ENCODE results near the gene TAS2R16.

TAS2R16 gene

GRCh38 chr7:122995600-122995999 is at the start of gene TAS2R16:
Gene TAS2R16, minus strand, starts transcription at chr7:122995700. Its CDS starts 66 bp downstream, at chr7:122995634.
- no peak within 1 kb of the TSS for H3K4me3 ChIP-seq (ENCODE audit: low read depth, low read length)
- no peak for DNase-seq (ENCODE audit: low read depth)

GRCh38 chr7:123043642-123044041 is 48.1 kb upstream of the TAS2R16 start:
- no peak for DNase-seq (ENCODE audit: low read depth)
- no peak overlapping the region for H3K4me3 ChIP-seq (ENCODE audit: low read depth, low read length)

GRCh38 chr7:123041101-123041500 is 45.6 kb upstream of the TAS2R16 start:
- no peak for DNase-seq (ENCODE audit: low read depth)
- no peak overlapping the region for H3K4me3 ChIP-seq (ENCODE audit: low read depth, low read length)

- DNase-seq (ENCODE audit: low read depth) = no peak
- H3K4me3 ChIP-seq (ENCODE audit: low read depth, low read length) = no peak overlapping the region
These were observed 43.8 kb upstream of the TAS2R16 start for GRCh38 chr7:123039269-123039668.

- no peak for DNase-seq (ENCODE audit: low read depth)
- no peak overlapping the region for H3K4me3 ChIP-seq (ENCODE audit: low read depth, low read length)
These were observed 38.6 kb upstream of the TAS2R16 start for GRCh38 chr7:123034106-123034505.

- no peak overlapping the region for H3K4me3 ChIP-seq (ENCODE audit: low read depth, low read length)
- DNase-seq (ENCODE audit: low read depth) = no peak
These were observed 35.1 kb upstream of the TAS2R16 start for GRCh38 chr7:123030631-123031030.

- no peak overlapping the region for H3K4me3 ChIP-seq (ENCODE audit: low read depth, low read length)
- DNase-seq (ENCODE audit: low read depth) = no peak
These were observed 32.8 kb upstream of the TAS2R16 start for GRCh38 chr7:123028339-123028738.

GRCh38 chr7:123026251-123026650 is 30.8 kb upstream of the TAS2R16 start:
- DNase-seq (ENCODE audit: low read depth) = no peak
- H3K4me3 ChIP-seq (ENCODE audit: low read depth, low read length) = no peak overlapping the region

- DNase-seq (ENCODE audit: low read depth) = no peak
These were observed 29.7 kb upstream of the TAS2R16 start for GRCh38 chr7:123024989-123025758.

GRCh38 chr7:123023126-123023525 is 27.6 kb upstream of the TAS2R16 start:
- H3K4me3 ChIP-seq (ENCODE audit: low read depth, low read length) = no peak overlapping the region
- DNase-seq (ENCODE audit: low read depth) = no peak

More at GRCh38 chr7:123024989-123025758, 29.7 kb upstream of the TAS2R16 start:
- H3K4me3 ChIP-seq (ENCODE audit: low read depth, low read length) = no peak overlapping the region

GRCh38 chr7:123022576-123022975 is 27.1 kb upstream of the TAS2R16 start:
- no peak for DNase-seq (ENCODE audit: low read depth)
- H3K4me3 ChIP-seq (ENCODE audit: low read depth, low read length) = no peak overlapping the region

GRCh38 chr7:123012435-123012834 is 16.9 kb upstream of the TAS2R16 start:
- no peak for DNase-seq (ENCODE audit: low read depth)
- no peak overlapping the region for H3K4me3 ChIP-seq (ENCODE audit: low read depth, low read length)

- DNase-seq (ENCODE audit: low read depth) = no peak
- no peak overlapping the region for H3K4me3 ChIP-seq (ENCODE audit: low read depth, low read length)
These were observed 16.4 kb upstream of the TAS2R16 start for GRCh38 chr7:123011766-123012369.

- no peak overlapping the region for H3K4me3 ChIP-seq (ENCODE audit: low read depth, low read length)
- DNase-seq (ENCODE audit: low read depth) = no peak
These were observed 9.4 kb upstream of the TAS2R16 start for GRCh38 chr7:123004931-123005330.

GRCh38 chr7:123003539-123004126 is 8.1 kb upstream of the TAS2R16 start:
- H3K4me3 ChIP-seq (ENCODE audit: low read depth, low read length) = no peak overlapping the region
- no peak for DNase-seq (ENCODE audit: low read depth)

GRCh38 chr7:122989577-122989976 is 5.9 kb downstream of the TAS2R16 start:
- no peak for DNase-seq (ENCODE audit: low read depth)
- no peak overlapping the region for H3K4me3 ChIP-seq (ENCODE audit: low read depth, low read length)

- no peak for DNase-seq (ENCODE audit: low read depth)
These were observed 6.5 kb downstream of the TAS2R16 start for GRCh38 chr7:122989041-122989440.

GRCh38 chr7:122988333-122988732 is 7.2 kb downstream of the TAS2R16 start:
- no peak for DNase-seq (ENCODE audit: low read depth)
- H3K4me3 ChIP-seq (ENCODE audit: low read depth, low read length) = no peak overlapping the region

More at GRCh38 chr7:122989041-122989440, 6.5 kb downstream of the TAS2R16 start:
- H3K4me3 ChIP-seq (ENCODE audit: low read depth, low read length) = no peak overlapping the region

GRCh38 chr7:122987463-122987862 is 8.0 kb downstream of the TAS2R16 start:
- no peak overlapping the region for H3K4me3 ChIP-seq (ENCODE audit: low read depth, low read length)
- no peak for DNase-seq (ENCODE audit: low read depth)

GRCh38 chr7:122984021-122984420 is 11.5 kb downstream of the TAS2R16 start:
- no peak for DNase-seq (ENCODE audit: low read depth)
- H3K4me3 ChIP-seq (ENCODE audit: low read depth, low read length) = no peak overlapping the region

- no peak overlapping the region for H3K4me3 ChIP-seq (ENCODE audit: low read depth, low read length)
- DNase-seq (ENCODE audit: low read depth) = no peak
These were observed 12.2 kb downstream of the TAS2R16 start for GRCh38 chr7:122983261-122983660.

Measured in skeletal muscle cell (primary cell).